ENCODE data around the gene VTA1. TPM values are rescaled to one million over a fixed set of nuclear protein-coding genes. Genes with fewer than 3 reads are reported as not detected.
A peak's percentile ranks its signal among the peaks of the same experiment; 100 is the strongest.
"Not testable (repeated sequence)": the region's sequence is repeated elsewhere in the genome, so short reads cannot be mapped to it uniquely, and the experiment has no call there.

VTA1 gene, protein sequence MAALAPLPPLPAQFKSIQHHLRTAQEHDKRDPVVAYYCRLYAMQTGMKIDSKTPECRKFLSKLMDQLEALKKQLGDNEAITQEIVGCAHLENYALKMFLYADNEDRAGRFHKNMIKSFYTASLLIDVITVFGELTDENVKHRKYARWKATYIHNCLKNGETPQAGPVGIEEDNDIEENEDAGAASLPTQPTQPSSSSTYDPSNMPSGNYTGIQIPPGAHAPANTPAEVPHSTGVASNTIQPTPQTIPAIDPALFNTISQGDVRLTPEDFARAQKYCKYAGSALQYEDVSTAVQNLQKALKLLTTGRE
- polyA plus RNA-seq (126 and 136 TPM in 2 replicates), polyA minus RNA-seq (159 and 172 TPM in 2 replicates)

DNA sequence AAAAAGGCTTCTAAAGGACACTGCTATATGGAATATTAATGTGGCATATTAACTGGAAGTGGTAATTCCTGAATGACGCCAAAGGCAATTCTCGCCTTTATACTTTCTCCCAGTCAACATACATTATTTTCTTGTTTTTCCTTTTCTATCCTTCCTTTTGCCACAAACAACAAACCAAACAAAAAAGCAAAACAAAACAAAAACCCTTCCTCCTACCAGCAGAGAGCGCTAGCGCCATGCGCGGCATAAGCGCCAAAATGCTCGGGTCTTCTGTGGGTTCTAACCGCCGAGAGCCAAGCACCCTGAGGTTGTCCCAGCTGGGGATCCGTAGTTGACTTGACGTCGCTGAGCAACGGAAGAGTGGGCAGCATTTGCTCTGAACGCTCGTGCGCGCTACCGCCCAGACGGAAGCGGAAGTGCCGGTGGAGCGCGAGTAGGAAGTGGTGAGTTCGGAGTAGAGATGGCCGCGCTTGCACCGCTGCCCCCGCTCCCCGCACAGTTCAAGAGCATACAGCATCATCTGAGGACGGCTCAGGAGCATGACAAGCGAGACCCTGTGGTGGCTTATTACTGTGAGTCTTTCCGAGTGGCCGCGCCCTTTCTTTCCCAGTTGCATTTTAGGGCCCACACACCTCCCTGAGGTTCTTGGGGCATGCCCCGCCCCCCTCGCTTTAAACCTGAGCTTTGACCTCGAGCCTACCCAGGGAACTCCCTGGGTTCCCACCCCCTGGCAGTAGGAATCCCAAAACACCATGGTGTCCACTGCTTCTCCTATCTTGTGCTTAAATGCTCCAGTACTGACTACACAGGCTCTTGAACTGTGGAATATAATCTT lies at the start of gene VTA1, which contains the start of gene NMBR:
Gene VTA1 (plus strand): TSS at position 436 of the 835 bp plus-strand sequence. CDS start 25 bp downstream, at position 461.
Gene NMBR (minus strand): TSS at position 295 of the 835 bp plus-strand sequence. CDS start 58,464 bp downstream, outside the sequence.
- H3K79me2 ChIP-seq (replicated peaks; ENCODE audit: insufficient read depth, low read length) = peaks cover 56% of the 10 kb centered on the region
- H3F3A ChIP-seq (ENCODE audit: insufficient read depth, low read length, poor library complexity, severe bottlenecking) = no peaks in the 10 kb centered on the region
- H3K9ac ChIP-seq (ENCODE audit: low read length) = peak within 1 kb of the TSS; percentile 77
- peak within 1 kb of the TSS; percentile 96 for H3K4me2 ChIP-seq (ENCODE audit: low read length)
- peak within 1 kb of the TSS; percentile 60 for H3K27ac ChIP-seq (ENCODE audit: low read length)
- peak within 1 kb of the TSS; percentile 82 for H3K4me3 ChIP-seq (ENCODE audit: low read length)
- no peaks in the 10 kb centered on the region for H3K36me3 ChIP-seq (ENCODE audit: insufficient read depth, low read length)
- H4K20me1 ChIP-seq (ENCODE audit: insufficient read depth) = no peaks in the 10 kb centered on the region
- TF ChIP-seq EZH2 (IDR thresholded peaks at IDR 0.05; ENCODE audit: borderline replicate concordance, insufficient read depth, low read length, poor library complexity, severe bottlenecking) (no peak), TAF1 (IDR thresholded peaks at IDR 0.05; ENCODE audit: low read depth) (no peak), POLR2AphosphoS5 (IDR thresholded peaks at IDR 0.05) (peak; percentile 93), EP300 (conservative IDR thresholded peaks at IDR 0.05; ENCODE audit: poor library complexity, severe bottlenecking) (peak; percentile 68), MXI1 (conservative IDR thresholded peaks at IDR 0.05; ENCODE audit: poor library complexity, severe bottlenecking) (peak; percentile 94), RAD21 (conservative IDR thresholded peaks at IDR 0.05) (peak; percentile 95), SMC3 (conservative IDR thresholded peaks at IDR 0.05; ENCODE audit: poor library complexity) (peak; percentile 93)
- TF ChIP-seq, protein P1, sequence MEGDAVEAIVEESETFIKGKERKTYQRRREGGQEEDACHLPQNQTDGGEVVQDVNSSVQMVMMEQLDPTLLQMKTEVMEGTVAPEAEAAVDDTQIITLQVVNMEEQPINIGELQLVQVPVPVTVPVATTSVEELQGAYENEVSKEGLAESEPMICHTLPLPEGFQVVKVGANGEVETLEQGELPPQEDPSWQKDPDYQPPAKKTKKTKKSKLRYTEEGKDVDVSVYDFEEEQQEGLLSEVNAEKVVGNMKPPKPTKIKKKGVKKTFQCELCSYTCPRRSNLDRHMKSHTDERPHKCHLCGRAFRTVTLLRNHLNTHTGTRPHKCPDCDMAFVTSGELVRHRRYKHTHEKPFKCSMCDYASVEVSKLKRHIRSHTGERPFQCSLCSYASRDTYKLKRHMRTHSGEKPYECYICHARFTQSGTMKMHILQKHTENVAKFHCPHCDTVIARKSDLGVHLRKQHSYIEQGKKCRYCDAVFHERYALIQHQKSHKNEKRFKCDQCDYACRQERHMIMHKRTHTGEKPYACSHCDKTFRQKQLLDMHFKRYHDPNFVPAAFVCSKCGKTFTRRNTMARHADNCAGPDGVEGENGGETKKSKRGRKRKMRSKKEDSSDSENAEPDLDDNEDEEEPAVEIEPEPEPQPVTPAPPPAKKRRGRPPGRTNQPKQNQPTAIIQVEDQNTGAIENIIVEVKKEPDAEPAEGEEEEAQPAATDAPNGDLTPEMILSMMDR (IDR thresholded peaks at IDR 0.05; ENCODE audit: poor library complexity, severe bottlenecking) = peak; percentile 99
- TF ChIP-seq, protein P2, sequence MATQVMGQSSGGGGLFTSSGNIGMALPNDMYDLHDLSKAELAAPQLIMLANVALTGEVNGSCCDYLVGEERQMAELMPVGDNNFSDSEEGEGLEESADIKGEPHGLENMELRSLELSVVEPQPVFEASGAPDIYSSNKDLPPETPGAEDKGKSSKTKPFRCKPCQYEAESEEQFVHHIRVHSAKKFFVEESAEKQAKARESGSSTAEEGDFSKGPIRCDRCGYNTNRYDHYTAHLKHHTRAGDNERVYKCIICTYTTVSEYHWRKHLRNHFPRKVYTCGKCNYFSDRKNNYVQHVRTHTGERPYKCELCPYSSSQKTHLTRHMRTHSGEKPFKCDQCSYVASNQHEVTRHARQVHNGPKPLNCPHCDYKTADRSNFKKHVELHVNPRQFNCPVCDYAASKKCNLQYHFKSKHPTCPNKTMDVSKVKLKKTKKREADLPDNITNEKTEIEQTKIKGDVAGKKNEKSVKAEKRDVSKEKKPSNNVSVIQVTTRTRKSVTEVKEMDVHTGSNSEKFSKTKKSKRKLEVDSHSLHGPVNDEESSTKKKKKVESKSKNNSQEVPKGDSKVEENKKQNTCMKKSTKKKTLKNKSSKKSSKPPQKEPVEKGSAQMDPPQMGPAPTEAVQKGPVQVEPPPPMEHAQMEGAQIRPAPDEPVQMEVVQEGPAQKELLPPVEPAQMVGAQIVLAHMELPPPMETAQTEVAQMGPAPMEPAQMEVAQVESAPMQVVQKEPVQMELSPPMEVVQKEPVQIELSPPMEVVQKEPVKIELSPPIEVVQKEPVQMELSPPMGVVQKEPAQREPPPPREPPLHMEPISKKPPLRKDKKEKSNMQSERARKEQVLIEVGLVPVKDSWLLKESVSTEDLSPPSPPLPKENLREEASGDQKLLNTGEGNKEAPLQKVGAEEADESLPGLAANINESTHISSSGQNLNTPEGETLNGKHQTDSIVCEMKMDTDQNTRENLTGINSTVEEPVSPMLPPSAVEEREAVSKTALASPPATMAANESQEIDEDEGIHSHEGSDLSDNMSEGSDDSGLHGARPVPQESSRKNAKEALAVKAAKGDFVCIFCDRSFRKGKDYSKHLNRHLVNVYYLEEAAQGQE (IDR thresholded peaks at IDR 0.05; ENCODE audit: borderline replicate concordance) = peak; percentile 57
- peak within 1 kb of the TSS; percentile 77 for H2AFZ ChIP-seq (ENCODE audit: low read depth, low read length)
- no peaks in the 10 kb centered on the region for H3K9me2 ChIP-seq (ENCODE audit: insufficient read depth, low read length)
- no peaks in the 10 kb centered on the region for H3K9me3 ChIP-seq (ENCODE audit: low read length)
- H3K27me3 ChIP-seq (ENCODE audit: insufficient read depth, low read depth, low read length) = no peaks in the 10 kb centered on the region

DNA sequence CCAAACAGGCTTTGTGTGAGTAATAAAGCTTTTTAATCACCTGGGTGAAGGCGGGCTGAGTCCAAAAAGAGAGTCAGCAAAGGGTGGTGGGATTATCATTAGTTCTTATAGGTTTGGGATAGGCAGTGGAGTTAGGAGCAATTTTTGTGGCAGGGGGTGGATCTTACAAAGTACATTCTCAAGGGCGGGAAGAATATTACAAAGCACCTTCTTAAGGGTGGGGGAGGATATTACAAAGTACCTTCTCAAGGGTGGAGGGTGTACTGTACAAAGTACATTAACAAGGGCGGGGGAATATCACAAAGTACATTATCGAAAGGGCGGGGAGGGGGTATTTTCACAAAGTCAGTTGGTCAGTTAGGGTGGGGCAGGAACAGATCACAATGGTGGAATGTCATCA lies 42.2 kb upstream of the VTA1 start:
- H3K36me3 ChIP-seq (ENCODE audit: insufficient read depth, low read length); H3K79me2 ChIP-seq (replicated peaks; ENCODE audit: insufficient read depth, low read length); H2AFZ ChIP-seq (ENCODE audit: low read depth, low read length); H3K9ac ChIP-seq (ENCODE audit: low read length); H3K27me3 ChIP-seq (ENCODE audit: insufficient read depth, low read depth, low read length); H3K4me2 ChIP-seq (ENCODE audit: low read length); H4K20me1 ChIP-seq (ENCODE audit: insufficient read depth); H3K9me3 ChIP-seq (ENCODE audit: low read length); H3K27ac ChIP-seq (ENCODE audit: low read length); H3K4me3 ChIP-seq (ENCODE audit: low read length); H3K9me2 ChIP-seq (ENCODE audit: insufficient read depth, low read length); H3F3A ChIP-seq (ENCODE audit: insufficient read depth, low read length, poor library complexity, severe bottlenecking): not testable (repeated sequence)

DNA sequence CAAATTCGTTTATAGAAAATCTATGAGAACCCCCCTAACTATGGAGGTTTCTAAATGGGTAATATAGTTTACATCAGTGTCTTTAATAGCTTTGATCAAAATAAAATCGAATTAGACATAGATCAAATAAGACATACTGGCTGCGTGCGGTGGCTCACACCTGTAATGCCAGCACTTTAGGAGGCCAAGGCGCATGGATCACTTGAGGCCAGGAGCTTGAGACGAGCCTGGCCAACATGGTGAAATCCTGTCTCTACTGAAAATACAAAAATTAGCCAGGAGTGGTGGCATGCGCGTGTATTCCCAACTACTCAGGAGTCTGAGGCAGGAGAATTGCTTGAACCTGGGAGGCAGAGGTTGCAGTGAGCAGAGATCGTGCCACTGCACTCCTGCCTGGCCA lies 36.2 kb upstream of the VTA1 start:
- H3K36me3 ChIP-seq (ENCODE audit: insufficient read depth, low read length); H3K9me2 ChIP-seq (ENCODE audit: insufficient read depth, low read length); H3K9me3 ChIP-seq (ENCODE audit: low read length); H3F3A ChIP-seq (ENCODE audit: insufficient read depth, low read length, poor library complexity, severe bottlenecking); H3K27ac ChIP-seq (ENCODE audit: low read length); H3K4me2 ChIP-seq (ENCODE audit: low read length); H3K4me3 ChIP-seq (ENCODE audit: low read length); H3K27me3 ChIP-seq (ENCODE audit: insufficient read depth, low read depth, low read length); H3K79me2 ChIP-seq (replicated peaks; ENCODE audit: insufficient read depth, low read length); H4K20me1 ChIP-seq (ENCODE audit: insufficient read depth); H3K9ac ChIP-seq (ENCODE audit: low read length); H2AFZ ChIP-seq (ENCODE audit: low read depth, low read length): not testable (repeated sequence)
